Measurements from ENCODE around the gene SMIM41.
A peak's percentile ranks its signal among the peaks of the same experiment; 100 is the strongest.

The SMIM41 gene

DNA sequence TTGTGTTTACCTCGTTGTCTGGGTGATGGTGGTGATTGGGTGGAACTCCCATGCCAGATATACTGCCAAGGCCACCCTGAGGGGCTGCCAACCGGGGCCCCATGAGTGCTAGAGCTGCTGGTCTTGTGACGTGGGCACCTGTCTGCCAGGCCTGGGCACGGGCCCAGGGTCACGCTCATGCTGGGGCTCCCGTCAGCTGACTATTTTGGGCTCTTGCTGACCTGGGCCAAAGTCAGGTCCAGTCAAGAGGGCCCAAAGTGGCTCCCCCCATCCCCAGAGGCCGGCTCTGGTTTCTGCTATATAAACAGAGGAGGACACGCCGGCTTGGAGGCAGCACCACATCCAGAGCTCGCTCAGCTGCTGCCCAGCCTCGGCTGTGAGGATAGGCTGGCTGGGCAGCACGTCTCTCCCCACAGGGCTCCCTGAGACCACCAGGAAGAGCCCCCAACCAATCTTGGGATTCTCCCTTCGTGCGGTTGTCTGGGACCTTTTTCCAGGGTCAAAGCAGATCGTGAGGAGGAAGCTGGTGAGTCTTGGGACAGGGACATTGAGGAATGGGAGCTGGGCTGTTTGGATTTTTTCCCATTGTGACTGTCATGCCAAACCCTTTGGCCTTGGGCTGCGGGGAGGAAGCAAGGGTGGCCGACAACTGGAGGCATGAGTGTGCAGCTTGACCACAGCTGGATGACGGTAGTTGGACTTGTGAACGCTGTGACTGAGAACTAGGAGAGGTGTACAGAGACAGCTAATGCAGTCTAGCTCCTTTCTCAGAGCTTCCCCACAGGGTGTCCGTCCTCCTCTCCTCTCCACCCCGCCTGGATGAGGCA, 35.9 kb upstream of the SMIM41 start:
- no peak for DNase-seq (ENCODE audit: low spot score)
- Mint-ChIP-seq H3K27me3 (ENCODE audit: low read depth) (peaks cover 2% of the 10 kb centered on the region), H3K4me1 (ENCODE audit: low read depth) (peaks cover 11% of the 10 kb centered on the region), H3K9me3 (no peaks in the 10 kb centered on the region), H3K36me3 (ENCODE audit: low read depth) (no peaks in the 10 kb centered on the region), H3K27ac (no peak overlapping the region), H3K4me3 (no peak overlapping the region)

DNA sequence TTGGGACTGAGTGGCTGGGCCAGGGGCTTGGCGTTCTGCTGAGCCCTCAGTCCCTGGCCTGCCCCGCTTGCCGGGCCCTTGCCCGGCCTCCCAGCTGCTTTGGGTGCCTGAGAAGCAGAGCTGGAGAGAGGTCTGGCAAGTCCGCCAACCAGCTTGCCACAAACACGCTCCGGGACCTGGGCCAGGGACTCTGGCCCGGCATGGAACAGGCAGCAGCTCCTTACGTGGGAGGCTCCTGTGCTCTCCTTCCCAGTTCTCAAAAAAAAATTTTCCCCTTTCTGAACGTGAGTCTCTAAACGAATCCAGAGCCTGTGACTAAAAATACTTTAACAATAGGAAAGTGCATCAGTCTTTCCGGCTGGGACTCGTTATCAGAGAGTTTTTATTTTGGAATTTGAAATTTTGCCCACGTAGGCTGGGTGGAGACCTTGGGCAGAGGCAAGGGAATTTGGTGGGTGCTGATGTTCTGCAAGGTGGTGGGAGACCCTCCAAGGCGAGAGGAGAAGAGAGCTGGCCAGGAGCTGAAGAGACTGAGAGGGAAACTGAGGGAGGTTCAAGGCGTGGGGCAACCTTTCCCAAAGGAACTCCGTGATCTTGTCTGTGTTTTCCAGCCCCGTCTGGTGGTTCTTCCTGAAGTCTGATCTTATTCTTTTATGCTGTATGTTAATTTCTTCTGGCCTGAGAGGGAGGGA, 35.1 kb upstream of the SMIM41 start:
- Mint-ChIP-seq H3K4me1 (ENCODE audit: low read depth) (peaks cover 14% of the 10 kb centered on the region), H3K27me3 (ENCODE audit: low read depth) (peaks cover 3% of the 10 kb centered on the region)
- DNase-seq (ENCODE audit: low spot score): no peak

GRCh38 chr12:52045794-52046199, 33.7 kb upstream of the SMIM41 start:
- no peaks in the 10 kb centered on the region for H3K9me3 Mint-ChIP-seq
- peaks cover 23% of the 10 kb centered on the region for H3K4me1 Mint-ChIP-seq (ENCODE audit: low read depth)
- H3K27me3 Mint-ChIP-seq (ENCODE audit: low read depth): peaks cover 6% of the 10 kb centered on the region
- no peak for DNase-seq (ENCODE audit: low spot score)
- H3K27ac Mint-ChIP-seq: no peak overlapping the region
- no peaks in the 10 kb centered on the region for H3K36me3 Mint-ChIP-seq (ENCODE audit: low read depth)
- H3K4me3 Mint-ChIP-seq: no peak overlapping the region

More for the DNA sequence above, 35.1 kb upstream of the SMIM41 start:
- H3K36me3 Mint-ChIP-seq (ENCODE audit: low read depth): no peaks in the 10 kb centered on the region
- no peak overlapping the region for H3K27ac Mint-ChIP-seq
- H3K9me3 Mint-ChIP-seq: no peaks in the 10 kb centered on the region
- no peak overlapping the region for H3K4me3 Mint-ChIP-seq

DNA sequence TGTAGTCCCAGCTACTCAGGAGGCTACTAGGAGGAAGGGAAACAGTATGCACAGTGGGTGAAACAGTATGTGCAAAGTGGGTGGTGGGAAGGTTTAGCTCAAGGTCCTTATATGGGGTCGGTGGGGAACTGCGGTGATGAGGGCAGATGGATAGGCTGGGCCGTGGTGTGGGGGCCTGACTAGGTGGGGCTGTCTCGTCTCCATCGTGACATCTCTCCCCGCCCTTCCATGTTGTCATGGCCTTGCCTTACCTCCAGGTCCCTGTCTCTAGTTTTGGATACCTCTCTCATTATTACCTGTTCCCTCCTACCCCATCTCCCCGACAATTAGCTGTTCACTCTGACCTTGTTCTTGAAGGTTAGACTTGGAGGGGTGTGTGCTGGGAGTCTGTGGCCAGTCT, 32.6 kb upstream of the SMIM41 start:
- Mint-ChIP-seq H3K36me3 (ENCODE audit: low read depth) (no peaks in the 10 kb centered on the region), H3K4me1 (ENCODE audit: low read depth) (peaks cover 25% of the 10 kb centered on the region), H3K4me3 (no peak overlapping the region)

DNA sequence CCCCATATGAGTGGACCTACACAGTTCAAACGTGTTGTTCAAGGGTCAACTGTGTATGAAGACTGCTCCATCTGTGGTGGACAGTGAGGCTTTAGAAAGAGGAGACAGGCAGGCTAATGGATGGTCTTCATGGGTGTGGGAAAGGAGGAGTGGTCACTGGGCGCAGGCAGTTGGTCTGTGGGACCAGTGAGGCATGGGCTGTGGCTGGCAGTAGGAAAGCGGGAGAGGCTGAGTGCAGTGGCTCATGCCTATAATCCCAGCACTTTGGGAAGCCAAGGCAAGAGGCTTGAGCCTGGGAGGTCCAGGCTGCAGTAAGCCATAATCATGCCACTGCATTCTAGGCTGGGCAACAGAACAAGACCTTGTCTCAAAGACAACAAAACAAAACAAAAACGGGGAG, 30.2 kb upstream of the SMIM41 start:
- Mint-ChIP-seq H3K9me3 (no peaks in the 10 kb centered on the region), H3K4me1 (ENCODE audit: low read depth) (peaks cover 29% of the 10 kb centered on the region), H3K27me3 (ENCODE audit: low read depth) (peaks cover 6% of the 10 kb centered on the region), H3K4me3 (peak overlapping the region; percentile 63), H3K27ac (peak overlapping the region; percentile 39), H3K36me3 (ENCODE audit: low read depth) (no peaks in the 10 kb centered on the region)
- DNase-seq (ENCODE audit: low spot score): no peak

More for the DNA sequence above, 32.6 kb upstream of the SMIM41 start:
- H3K27ac Mint-ChIP-seq: no peak overlapping the region
- DNase-seq (ENCODE audit: low spot score): no peak
- peaks cover 6% of the 10 kb centered on the region for H3K27me3 Mint-ChIP-seq (ENCODE audit: low read depth)
- H3K9me3 Mint-ChIP-seq: no peaks in the 10 kb centered on the region

- peak overlapping the region; percentile 39 for H3K27ac Mint-ChIP-seq
- DNase-seq (ENCODE audit: low spot score): no peak
- peaks cover 29% of the 10 kb centered on the region for H3K4me1 Mint-ChIP-seq (ENCODE audit: low read depth)
- no peaks in the 10 kb centered on the region for H3K9me3 Mint-ChIP-seq
- H3K4me3 Mint-ChIP-seq: peak overlapping the region; percentile 63
- H3K36me3 Mint-ChIP-seq (ENCODE audit: low read depth): no peaks in the 10 kb centered on the region
- peaks cover 6% of the 10 kb centered on the region for H3K27me3 Mint-ChIP-seq (ENCODE audit: low read depth)
Measured at GRCh38 chr12:52049688-52050087, 29.8 kb upstream of the SMIM41 start.

DNA sequence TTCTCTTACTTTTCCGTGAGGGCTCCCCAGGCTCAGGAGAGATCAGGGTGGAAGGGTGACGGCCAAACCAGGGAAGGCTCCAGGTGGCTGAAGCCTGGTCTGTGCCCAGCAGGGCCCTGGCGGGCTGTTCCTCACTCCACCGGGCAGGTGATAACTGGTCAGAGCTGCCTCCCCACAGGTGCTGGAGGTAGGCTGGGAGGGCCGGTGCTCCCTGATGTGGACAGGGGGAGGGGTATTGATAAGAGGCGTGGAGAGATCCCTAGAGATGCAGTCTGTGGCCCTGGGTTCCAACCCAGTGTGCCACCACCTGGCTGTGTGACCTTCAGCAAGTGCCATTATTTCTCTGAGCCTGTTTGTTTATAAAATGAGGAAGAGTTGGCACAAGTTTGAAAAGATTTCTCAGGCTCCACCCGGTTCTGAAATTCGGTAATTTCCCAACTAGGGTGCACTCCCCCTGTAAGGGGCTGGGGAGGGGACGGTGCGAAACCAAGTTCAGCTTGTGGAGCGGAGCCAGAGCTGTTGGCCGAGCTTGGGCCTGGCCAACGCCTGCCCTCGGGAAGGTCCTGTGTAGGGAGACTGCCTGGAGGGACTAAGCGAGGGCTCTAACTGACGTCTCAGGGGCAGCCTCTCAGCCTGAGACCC, 29.3 kb upstream of the SMIM41 start:
- Mint-ChIP-seq H3K9me3 (no peaks in the 10 kb centered on the region), H3K27me3 (ENCODE audit: low read depth) (peaks cover 6% of the 10 kb centered on the region), H3K4me1 (ENCODE audit: low read depth) (peaks cover 29% of the 10 kb centered on the region), H3K36me3 (ENCODE audit: low read depth) (no peaks in the 10 kb centered on the region), H3K4me3 (peak overlapping the region; percentile 63), H3K27ac (peak overlapping the region; percentile 82)
- DNase-seq (ENCODE audit: low spot score): no peak

DNA sequence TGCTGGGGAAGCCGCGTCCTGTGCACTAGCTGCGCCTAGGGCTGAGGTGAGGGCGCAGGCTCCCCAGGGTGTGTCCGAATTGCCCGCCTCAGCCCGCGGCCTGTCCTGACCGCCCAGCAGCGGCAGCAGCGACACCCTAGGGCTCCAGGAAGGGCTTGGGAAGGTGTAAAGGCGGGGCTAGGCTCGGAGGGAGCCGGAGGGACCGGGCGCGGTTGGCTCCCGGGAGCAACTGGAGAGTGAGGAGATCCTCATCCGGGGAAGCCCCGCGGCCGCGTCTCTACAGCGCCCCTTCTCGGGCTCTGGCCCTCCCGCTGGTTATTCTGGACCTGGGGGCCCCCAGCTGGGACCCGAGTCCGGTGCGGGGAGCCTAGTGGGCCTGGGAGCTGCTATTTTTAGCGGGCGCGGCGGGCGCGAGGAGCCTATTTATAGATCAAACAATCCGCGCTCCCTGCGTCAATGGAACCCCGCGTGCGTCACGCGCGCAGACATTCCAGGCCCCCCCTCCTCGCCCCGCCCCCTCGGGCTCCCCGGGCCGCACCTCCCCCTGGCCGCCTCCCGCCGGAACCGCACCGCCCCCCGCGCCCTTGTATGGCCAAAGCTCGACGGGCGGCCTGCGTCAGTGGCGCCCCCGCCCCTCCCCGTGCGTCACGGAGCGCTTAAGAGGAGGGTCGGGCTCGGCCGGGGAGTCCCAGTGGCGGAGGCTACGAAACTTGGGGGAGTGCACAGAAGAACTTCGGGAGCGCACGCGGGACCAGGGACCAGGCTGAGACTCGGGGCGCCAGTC, 28.6 kb upstream of the SMIM41 start, which contains the start of gene NR4A1:
Gene NR4A1, plus strand, starts transcription at position 685 of the 784 bp plus-strand sequence. CDS start 2,887 bp downstream, outside the sequence.
- Mint-ChIP-seq H3K4me1 (ENCODE audit: low read depth) (peaks cover 29% of the 10 kb centered on the region), H3K27me3 (ENCODE audit: low read depth) (peaks cover 6% of the 10 kb centered on the region), H3K9me3 (no peaks in the 10 kb centered on the region), H3K36me3 (ENCODE audit: low read depth) (no peaks in the 10 kb centered on the region), H3K4me3 (peak within 1 kb of the TSS; percentile 89), H3K27ac (peak within 1 kb of the TSS; percentile 90)
- DNase-seq (ENCODE audit: low spot score): peak; percentile 98

DNA sequence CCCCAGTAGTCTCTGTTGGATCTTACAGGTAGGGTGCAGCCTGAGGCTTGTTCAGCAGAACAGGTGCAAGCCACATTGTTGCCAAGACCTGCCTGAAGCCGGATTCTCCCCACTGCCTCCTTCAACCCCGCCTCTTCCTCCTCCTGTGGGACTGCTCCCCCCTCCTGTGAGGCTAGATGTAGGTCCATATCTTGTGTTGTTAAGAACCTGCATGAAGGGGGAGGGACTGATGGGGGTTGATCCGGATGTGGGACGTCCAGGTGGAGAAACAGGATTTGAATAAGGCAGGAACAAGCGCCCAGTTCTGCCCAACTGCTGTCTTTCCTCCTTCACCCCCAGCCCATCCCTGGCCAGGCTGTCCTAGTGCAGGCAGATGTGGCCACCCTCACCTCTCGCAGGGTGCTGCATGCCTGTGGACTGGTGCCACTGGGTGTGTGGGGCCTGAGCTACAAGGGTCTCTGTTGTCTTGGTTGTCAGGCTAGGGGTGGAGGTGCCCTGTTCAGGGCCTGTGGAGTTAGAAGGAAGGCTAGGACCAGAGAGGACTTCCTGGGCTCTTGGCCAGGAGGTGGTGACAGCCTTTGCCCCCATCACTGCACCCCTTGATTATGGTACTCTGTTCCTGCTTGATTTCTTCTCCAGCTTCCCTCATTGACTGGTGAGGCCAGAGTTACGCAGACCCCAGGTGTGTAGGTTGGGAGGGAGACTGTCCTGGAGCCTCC, 26.9 kb upstream of the SMIM41 start:
- DNase-seq (ENCODE audit: low spot score): no peak
- Mint-ChIP-seq H3K4me1 (ENCODE audit: low read depth) (peaks cover 25% of the 10 kb centered on the region), H3K36me3 (ENCODE audit: low read depth) (no peaks in the 10 kb centered on the region), H3K9me3 (no peaks in the 10 kb centered on the region), H3K27me3 (ENCODE audit: low read depth) (peaks cover 6% of the 10 kb centered on the region), H3K27ac (peak overlapping the region; percentile 90), H3K4me3 (peak overlapping the region; percentile 89)

DNA sequence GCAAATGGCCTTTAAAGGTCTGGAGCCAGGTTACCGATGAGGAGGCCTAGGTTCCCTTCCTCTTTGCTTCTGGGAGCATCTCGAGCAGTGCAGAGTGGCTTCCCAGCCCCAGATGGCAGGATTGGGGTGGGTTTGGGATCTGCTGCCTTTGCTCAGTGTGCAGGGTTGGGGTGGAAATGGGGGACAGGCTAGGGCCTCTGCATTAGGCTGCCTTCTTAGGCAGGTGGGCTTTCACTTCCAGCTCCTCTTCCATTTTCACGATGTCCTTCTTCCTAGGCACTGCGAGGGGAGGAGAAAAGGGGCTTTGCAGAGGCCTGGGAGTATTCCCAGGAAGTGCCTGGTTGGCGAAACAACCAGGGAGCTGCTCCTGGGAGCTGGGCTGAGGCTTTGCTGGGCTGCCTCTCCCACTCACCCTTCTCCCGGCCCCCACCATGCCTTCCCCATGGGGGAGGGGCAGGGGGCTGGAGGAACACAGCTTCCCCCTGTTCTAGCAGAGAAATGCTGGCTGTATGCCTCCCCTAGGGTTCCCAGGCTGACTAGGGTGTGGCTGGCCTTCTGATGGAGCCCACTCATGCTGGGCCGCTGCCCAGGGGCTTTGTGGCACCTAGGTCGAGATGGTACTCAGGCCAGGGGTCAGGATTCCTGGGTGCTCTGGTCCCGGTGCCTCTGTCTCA, 25.8 kb upstream of the SMIM41 start:
- H3K4me3 Mint-ChIP-seq: no peak overlapping the region
- DNase-seq (ENCODE audit: low spot score): no peak
- H3K27me3 Mint-ChIP-seq (ENCODE audit: low read depth): peaks cover 6% of the 10 kb centered on the region
- H3K4me1 Mint-ChIP-seq (ENCODE audit: low read depth): peaks cover 25% of the 10 kb centered on the region
- H3K36me3 Mint-ChIP-seq (ENCODE audit: low read depth): no peaks in the 10 kb centered on the region
- no peaks in the 10 kb centered on the region for H3K9me3 Mint-ChIP-seq
- no peak overlapping the region for H3K27ac Mint-ChIP-seq

- no peak for DNase-seq (ENCODE audit: low spot score)
- Mint-ChIP-seq H3K27me3 (ENCODE audit: low read depth) (peaks cover 3% of the 10 kb centered on the region), H3K36me3 (ENCODE audit: low read depth) (no peaks in the 10 kb centered on the region), H3K4me1 (ENCODE audit: low read depth) (peaks cover 23% of the 10 kb centered on the region), H3K4me3 (no peak overlapping the region), H3K9me3 (no peaks in the 10 kb centered on the region), H3K27ac (no peak overlapping the region)
Measured at GRCh38 chr12:52054231-52054832, 25.2 kb upstream of the SMIM41 start.

Data from T-helper 2 cell treated with Interferon-gamma antibody and Interleukin-4, amounts not matched to agents 5 μg/mL and 100 μg/mL, for 36 hours (primary cell).